Heart right ventricle (tissue), 16 donors: ENCODE results near the gene CDC45. TPM values are rescaled to one million over a fixed set of nuclear protein-coding genes. Genes with fewer than 3 reads are reported as not detected.

ENCODE experiments used
- ATAC-seq, 8 donors: fragments of 200-7000 bp; cut with Tn5 transposase; one replicate each; pipeline ENCODE4 v1.9.1; 2020; ENCODE audit warnings: mild to moderate bottlenecking in 8 of 8, moderate library complexity in 8 of 8, moderate number of reproducible peaks in 1 of 8
- DNase-seq, 2 donors: peaks; one replicate each; pipeline ENCODE4 v3.0.0-alpha.2; 2020
- H3K27ac ChIP-seq, 10 donors: fragments of 200-600 bp; sonication (generic) in 2 of 10; one replicate each; pipeline versions ENCODE4 v1.5.0 to v1.8.0; 2020 to 2022; ENCODE audit warnings: mild to moderate bottlenecking in 3 of 10
- H3K27me3 ChIP-seq, 7 donors: fragments of 200-600 bp; one replicate each; pipeline ENCODE4 v1.8.0; 2021 to 2022; ENCODE audit warnings: mild to moderate bottlenecking in 2 of 7
- H3K36me3 ChIP-seq, 9 donors: fragments of 200-600 bp; sonication (generic) in 1 of 9; one replicate each; pipeline versions ENCODE4 v1.5.0 to v1.8.0; 2020 to 2022; ENCODE audit warnings: mild to moderate bottlenecking in 2 of 9
- H3K4me1 ChIP-seq, 9 donors: fragments of 200-600 bp; sonication (generic) in 1 of 9; one replicate each; pipeline versions ENCODE4 v1.5.0 to v1.8.0; 2020 to 2022; ENCODE audit warnings: mild to moderate bottlenecking in 4 of 9
- H3K4me3 ChIP-seq, 10 donors: fragments of 200-600 bp; sonication (generic) in 2 of 10; one replicate each; pipeline versions ENCODE4 v1.5.0 to v1.8.0; 2020 to 2022; ENCODE audit warnings: mild to moderate bottlenecking in 7 of 10, moderate library complexity in 2 of 10
- H3K9me3 ChIP-seq, 11 donors: fragments of 200-600 bp in 10 of 11; sonication (generic) in 2 of 11; one replicate each; pipeline versions ENCODE4 v1.5.0 to v1.8.0; 2013 to 2022; ENCODE audit warnings: mild to moderate bottlenecking in 2 of 11, control low read depth in 1 of 11, moderate library complexity in 1 of 11
- WGBS, 2 donors: extraction: QIAGEN DNeasy Blood & Tissue Kit; methylation state at CpG; one replicate each; pipeline ENCODE4 v1.1.7; 2013; ENCODE audit warnings: inconsistent platforms in 1 of 2; 5-methylcytosine and 5-hydroxymethylcytosine counted together
- intact Hi-C, 10 donors: fragments of 100-400 bp; cut with DNase I; formaldehyde crosslinking; loops; one replicate each; pipeline versions ENCODE4 v1.11.1 to v1.14.2; 2022
- polyA plus RNA-seq, 2 donors: library from polyadenylated mRNA; stranded (reverse); fragments of 200-250 nt; gene quantifications; one replicate each; pipeline ENCODE4 v1.2.3, GENCODE V29; 2013
- total RNA-seq, 10 donors: library from RNA; stranded (reverse); fragmentation: NEBNext Ultra II Directional in 3 of 10; extraction: Animal tissue kit (Norgen Biotek cat#: 25700) in 3 of 10; gene quantifications; one replicate each; pipeline versions ENCODE4 v1.2.1 to v1.2.4, GENCODE V29; 2021 to 2023
- TF ChIP-seq, protein P1 (sequence below), 9 donors: fragments of 200-600 bp; sonication (generic) in 2 of 9; IDR thresholded peaks; one replicate each; pipeline versions ENCODE4 v1.5.0 to v1.8.0; 2021 to 2022; ENCODE audit warnings: antibody characterized with exemption in 9 of 9, mild to moderate bottlenecking in 5 of 9, moderate library complexity in 1 of 9
- donor health status: Arrhythmogenic right ventricular cardiomyopathy.
- donor health status: ischemic (EF 13 %, LVEDD 7.1; RV severe dilation, severe dysfunction).
- donor health status: healthy with polysubstance abuse.
- donor health status: DM: no; HTN: yes; CAD: no.
- donor health status: DM: no; HTN: no; CAD: no.
- donor health status: ischemic (EF 25% LVEDD 6.9; RV normal size, moderate dysfunction).
- donor health status: ischemic (EF 25% LVEDD 5.7; RV mildly dilated, moderate dysfunction).
- donor health status: healthy.
- donor health status: DM: yes; HTN: yes; CAD: no.
- donor health status: Ischemic cardiomyopathy.
- donor health status: ischemic (EF 35%, LVEDD 5.7; RV mildly dilated, moderate dysfunction).
- donor health status: nonischemic (EF 11% LVEDD 7.7; RV severe dilation, severe dysfunction).
- donor health status: DM: yes; HTN: yes; CAD: no.
- donor health status: PGD.
- donor health status: ischemic (EF 29% LVEDD 5.4; RV normal size, mild dysfunction).
- donor health status: nonischemic (EF 23%, LVEDD 6.1; RV moderate dilation, normal function).

The CDC45 gene
- total and polyA plus RNA-seq, 12 donors = 0.15 to 3.4 (median 0.57) TPM; not detected in 4

DNA sequence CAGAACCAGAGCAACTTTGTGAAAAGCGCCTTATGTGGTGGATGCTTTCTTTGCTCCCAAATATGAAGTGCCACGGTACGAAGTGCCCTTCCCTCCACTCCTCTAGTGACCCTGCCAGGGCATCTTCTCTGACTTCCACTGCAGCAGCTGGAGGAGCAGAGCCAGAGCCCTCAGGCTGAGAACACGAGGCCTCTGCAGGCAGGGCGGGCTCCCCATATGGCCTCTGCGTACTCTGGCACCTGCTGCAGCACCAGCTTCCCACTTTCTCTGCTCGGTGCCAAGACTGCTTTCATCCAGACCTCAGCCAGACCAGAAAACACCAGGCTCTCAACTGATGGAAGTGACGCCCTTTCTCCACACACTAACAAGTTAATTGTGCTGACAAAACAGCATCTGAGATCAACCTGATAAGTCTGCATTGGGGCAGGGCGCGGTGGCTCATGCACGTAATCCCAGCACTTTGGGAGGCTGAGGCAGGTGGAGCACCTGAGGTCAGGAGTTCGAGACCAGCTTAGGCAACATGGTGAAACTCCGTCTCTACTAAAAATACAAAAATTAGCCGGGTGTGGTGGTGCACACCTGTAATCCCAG lies 13.5 kb upstream of the CDC45 start:
- intact Hi-C loops = loop anchor here in 1 of 10 donors (10.0 kb wide), 1 partner anchor 81 kb away; no protein-coding TSS in a partner anchor
- WGBS, 2 donors = 89 to 95% methylated on average over 14 of the region's 14 CpGs
- no peaks in the 10 kb centered on the region for H3K4me1 ChIP-seq

DNA sequence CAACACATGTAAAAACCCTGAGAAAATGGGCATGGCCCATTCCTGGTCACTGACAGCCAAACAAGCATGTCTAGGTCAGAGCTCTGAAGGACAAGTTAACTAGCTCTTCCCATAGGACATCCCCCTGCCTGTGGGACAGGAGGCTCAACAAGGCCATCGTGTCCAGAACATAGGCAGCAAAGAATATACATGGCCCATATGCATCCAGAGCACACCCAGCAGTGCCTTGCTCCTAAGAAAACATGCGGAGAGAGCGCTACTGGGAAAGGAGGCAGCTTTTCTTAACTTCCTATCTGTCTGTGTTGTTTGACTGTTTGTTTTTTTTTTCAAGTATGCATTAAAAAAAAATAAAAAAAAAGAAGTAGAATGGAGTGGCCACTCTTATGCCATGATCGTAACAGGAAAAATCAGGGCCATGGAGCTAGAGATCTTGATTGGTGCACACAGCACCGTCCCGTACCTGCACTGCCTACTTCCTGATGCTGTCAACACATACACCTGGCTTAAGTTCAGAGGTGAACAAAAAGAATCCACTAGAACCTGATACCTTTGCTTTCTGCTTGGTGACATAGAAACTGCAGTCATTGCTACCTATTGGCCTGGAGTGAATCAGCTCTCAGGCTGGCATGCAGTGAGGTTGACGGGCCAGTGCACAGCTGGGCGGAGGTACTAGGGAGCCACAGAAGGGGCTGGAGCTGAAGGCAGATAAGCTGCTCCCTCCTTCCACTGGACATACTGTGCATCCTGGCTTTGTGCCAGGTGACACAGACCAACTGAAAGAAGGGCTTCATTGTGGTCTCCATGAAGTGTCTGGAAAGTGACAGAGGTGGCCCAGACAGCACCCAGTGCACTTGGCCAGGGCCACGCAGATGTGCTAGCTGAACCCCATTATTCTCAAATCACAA lies 12.6 kb upstream of the CDC45 start:
- no peak overlapping the region for H3K4me3 ChIP-seq
- H3K4me1 ChIP-seq = no peaks in the 10 kb centered on the region
- H3K27ac ChIP-seq = no peak overlapping the region
- peaks cover 10 to 100% (median 76%) of the 10 kb centered on the region in 9 donors for H3K36me3 ChIP-seq
- no peaks in the 10 kb centered on the region for H3K9me3 ChIP-seq
- ATAC-seq (no peak), DNase-seq (no peak)
- intact Hi-C loops = loop anchor here in 1 of 10 donors (10.0 kb wide), 1 partner anchor 82 kb away; no protein-coding TSS in a partner anchor
- no peaks in the 10 kb centered on the region for H3K27me3 ChIP-seq
- 94% methylated on average over 9 of the region's 9 CpGs for WGBS, 2 donors
- TF ChIP-seq, protein P1, sequence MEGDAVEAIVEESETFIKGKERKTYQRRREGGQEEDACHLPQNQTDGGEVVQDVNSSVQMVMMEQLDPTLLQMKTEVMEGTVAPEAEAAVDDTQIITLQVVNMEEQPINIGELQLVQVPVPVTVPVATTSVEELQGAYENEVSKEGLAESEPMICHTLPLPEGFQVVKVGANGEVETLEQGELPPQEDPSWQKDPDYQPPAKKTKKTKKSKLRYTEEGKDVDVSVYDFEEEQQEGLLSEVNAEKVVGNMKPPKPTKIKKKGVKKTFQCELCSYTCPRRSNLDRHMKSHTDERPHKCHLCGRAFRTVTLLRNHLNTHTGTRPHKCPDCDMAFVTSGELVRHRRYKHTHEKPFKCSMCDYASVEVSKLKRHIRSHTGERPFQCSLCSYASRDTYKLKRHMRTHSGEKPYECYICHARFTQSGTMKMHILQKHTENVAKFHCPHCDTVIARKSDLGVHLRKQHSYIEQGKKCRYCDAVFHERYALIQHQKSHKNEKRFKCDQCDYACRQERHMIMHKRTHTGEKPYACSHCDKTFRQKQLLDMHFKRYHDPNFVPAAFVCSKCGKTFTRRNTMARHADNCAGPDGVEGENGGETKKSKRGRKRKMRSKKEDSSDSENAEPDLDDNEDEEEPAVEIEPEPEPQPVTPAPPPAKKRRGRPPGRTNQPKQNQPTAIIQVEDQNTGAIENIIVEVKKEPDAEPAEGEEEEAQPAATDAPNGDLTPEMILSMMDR (IDR thresholded peaks at IDR 0.05) = no peak

More for the DNA sequence above, 13.5 kb upstream of the CDC45 start:
- Histone ChIP-seq H3K27ac (no peak overlapping the region), H3K4me3 (no peak overlapping the region), H3K27me3 (no peaks in the 10 kb centered on the region), H3K9me3 (no peaks in the 10 kb centered on the region), H3K36me3 (peaks cover 10 to 100% (median 70%) of the 10 kb centered on the region in 9 donors)
- DNase-seq (no peak), ATAC-seq (no peak)
- TF ChIP-seq, protein P1 (IDR thresholded peaks at IDR 0.05) = no peak

- H3K27me3 ChIP-seq = no peaks in the 10 kb centered on the region
- no peaks in the 10 kb centered on the region for H3K9me3 ChIP-seq
- no peak for ATAC-seq
- intact Hi-C loops = loop anchor here in 1 of 10 donors (10.0 kb wide), 1 partner anchor 83 kb away; no protein-coding TSS in a partner anchor
- DNase-seq = no peak
- H3K36me3 ChIP-seq = peaks cover 10 to 100% (median 78%) of the 10 kb centered on the region in 9 donors
- H3K4me3 ChIP-seq = no peak overlapping the region
- TF ChIP-seq, protein P1 (IDR thresholded peaks at IDR 0.05) = no peak
- H3K4me1 ChIP-seq = no peaks in the 10 kb centered on the region
- 93 to 95% methylated on average over 6 of the region's 6 CpGs for WGBS, 2 donors
- no peak overlapping the region for H3K27ac ChIP-seq
Measured at GRCh38 chr22:19467912-19468311, 11.8 kb upstream of the CDC45 start.

DNA sequence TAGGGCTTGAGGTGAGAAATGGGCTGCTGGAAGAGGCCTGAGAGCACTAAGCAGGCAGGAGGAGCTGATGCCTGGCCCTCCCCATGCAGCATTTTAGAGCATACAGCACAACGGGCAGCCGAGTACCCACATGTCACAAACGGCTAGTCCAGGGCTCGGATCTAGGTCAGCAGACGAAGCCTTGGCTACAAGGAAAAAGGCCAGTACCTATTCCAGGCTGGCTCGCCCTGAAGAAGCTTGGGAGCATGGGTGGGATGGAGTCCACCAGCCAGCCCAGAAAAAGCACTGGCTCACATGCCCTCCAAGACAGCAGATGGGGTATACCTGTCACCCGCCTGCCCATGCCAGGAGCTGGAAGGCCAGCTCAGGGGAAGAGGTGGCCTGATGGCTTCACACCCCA lies 10.3 kb upstream of the CDC45 start:
- DNase-seq (no peak), ATAC-seq (no peak)
- no peak overlapping the region for H3K27ac ChIP-seq
- peaks cover 10 to 100% (median 86%) of the 10 kb centered on the region in 9 donors for H3K36me3 ChIP-seq
- intact Hi-C loops = loop anchor here in 1 of 10 donors (10.0 kb wide), 1 partner anchor 85 kb away; no protein-coding TSS in a partner anchor
- H3K9me3 ChIP-seq = no peaks in the 10 kb centered on the region
- TF ChIP-seq, protein P1 (IDR thresholded peaks at IDR 0.05) = no peak
- 94 to 99% methylated on average over 7 of the region's 7 CpGs for WGBS, 2 donors
- H3K27me3 ChIP-seq = no peaks in the 10 kb centered on the region
- peaks cover 0 to 1% (median 0%) of the 10 kb centered on the region in 9 donors for H3K4me1 ChIP-seq
- H3K4me3 ChIP-seq = no peak overlapping the region
